ENCODE data around the gene SELENOM.
"Not testable (repeated sequence)": the region's sequence is repeated elsewhere in the genome, so short reads cannot be mapped to it uniquely, and the experiment has no call there.

DNA sequence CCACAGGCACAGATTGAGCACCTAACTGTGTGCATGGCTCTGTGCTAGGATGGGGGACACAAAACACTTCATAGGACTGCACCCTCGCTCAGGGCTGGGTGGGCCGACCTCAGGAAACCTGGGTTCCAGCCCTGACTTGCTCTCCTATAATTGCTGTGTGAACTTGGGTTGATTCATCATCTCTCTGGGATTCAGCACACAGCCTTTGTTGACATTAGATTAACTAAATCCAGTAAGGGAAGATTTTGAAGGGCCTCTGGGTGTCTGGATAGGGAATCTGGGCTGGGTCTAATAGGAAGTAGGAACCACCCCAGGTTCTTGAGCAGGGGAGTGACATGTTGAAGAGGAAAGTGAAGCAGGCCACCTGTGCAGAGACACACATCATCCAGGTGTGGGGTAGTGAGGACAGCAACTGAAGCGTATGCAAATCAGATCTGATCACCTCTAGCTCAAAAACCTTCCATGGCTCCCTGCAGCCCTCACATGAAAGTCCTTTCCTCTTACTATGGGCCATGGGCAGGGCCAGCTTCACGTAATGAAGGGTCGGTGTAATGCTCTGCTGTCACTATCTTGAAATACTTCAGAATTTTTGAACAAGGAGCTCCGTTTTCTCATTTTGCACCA, 37.6 kb downstream of the SELENOM start:
- TF ChIP-seq, protein P1, sequence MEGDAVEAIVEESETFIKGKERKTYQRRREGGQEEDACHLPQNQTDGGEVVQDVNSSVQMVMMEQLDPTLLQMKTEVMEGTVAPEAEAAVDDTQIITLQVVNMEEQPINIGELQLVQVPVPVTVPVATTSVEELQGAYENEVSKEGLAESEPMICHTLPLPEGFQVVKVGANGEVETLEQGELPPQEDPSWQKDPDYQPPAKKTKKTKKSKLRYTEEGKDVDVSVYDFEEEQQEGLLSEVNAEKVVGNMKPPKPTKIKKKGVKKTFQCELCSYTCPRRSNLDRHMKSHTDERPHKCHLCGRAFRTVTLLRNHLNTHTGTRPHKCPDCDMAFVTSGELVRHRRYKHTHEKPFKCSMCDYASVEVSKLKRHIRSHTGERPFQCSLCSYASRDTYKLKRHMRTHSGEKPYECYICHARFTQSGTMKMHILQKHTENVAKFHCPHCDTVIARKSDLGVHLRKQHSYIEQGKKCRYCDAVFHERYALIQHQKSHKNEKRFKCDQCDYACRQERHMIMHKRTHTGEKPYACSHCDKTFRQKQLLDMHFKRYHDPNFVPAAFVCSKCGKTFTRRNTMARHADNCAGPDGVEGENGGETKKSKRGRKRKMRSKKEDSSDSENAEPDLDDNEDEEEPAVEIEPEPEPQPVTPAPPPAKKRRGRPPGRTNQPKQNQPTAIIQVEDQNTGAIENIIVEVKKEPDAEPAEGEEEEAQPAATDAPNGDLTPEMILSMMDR (IDR thresholded peaks at IDR 0.05), result not testable (repeated sequence)
- TF ChIP-seq EP300 (IDR thresholded peaks at IDR 0.05), result not testable (repeated sequence)
